ENCODE data around the gene MAN2A1.

DNA sequence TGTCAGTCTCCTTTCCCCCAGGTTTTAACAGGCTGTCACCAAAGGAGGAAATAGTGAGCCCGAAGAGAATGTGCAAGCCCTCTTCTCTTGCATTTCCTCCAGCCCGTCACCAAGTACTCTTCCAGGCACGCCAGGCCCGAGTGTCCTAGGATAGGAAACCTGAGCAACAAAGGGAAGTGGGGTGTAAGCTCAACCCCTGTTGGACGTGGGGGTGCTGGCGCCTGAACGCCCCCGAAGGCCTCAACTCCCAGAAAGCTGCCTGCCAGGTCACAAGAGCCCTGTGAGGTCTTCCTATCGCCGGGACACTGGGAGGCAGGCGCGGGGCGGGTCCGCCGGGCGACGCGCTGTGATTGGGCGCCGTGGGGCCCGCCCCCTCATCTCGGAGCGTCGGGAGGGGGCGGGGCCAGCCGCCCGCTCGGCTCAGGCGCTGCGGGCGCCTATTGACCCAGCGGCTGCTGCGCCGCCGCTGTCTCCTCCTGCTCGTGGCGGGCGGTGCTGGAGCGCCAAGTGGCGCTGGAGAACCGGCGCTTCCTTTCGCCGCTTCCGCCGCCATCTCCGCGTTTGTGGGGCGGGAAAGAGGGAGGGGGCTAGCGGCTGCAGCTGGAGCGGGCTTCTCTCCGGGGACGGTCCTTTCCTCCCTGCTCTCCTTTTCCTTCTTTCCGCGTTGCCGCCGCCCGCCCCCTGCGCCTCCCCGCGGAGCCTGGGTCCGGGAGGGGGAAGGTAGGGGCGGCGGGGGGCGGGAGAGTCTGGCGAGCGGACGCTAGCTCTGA, 572 bp upstream of the MAN2A1 start:
- TF ChIP-seq, protein P1, sequence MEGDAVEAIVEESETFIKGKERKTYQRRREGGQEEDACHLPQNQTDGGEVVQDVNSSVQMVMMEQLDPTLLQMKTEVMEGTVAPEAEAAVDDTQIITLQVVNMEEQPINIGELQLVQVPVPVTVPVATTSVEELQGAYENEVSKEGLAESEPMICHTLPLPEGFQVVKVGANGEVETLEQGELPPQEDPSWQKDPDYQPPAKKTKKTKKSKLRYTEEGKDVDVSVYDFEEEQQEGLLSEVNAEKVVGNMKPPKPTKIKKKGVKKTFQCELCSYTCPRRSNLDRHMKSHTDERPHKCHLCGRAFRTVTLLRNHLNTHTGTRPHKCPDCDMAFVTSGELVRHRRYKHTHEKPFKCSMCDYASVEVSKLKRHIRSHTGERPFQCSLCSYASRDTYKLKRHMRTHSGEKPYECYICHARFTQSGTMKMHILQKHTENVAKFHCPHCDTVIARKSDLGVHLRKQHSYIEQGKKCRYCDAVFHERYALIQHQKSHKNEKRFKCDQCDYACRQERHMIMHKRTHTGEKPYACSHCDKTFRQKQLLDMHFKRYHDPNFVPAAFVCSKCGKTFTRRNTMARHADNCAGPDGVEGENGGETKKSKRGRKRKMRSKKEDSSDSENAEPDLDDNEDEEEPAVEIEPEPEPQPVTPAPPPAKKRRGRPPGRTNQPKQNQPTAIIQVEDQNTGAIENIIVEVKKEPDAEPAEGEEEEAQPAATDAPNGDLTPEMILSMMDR (IDR thresholded peaks at IDR 0.05), result no peak
- peak; percentile 96 for TF ChIP-seq POLR2A (IDR thresholded peaks at IDR 0.05)

All from right lobe of liver (tissue), 4 donors.